Smooth muscle cell (in vitro differentiated cells): Measurements from ENCODE around the gene BTBD1. TPM values are rescaled to one million over a fixed set of nuclear protein-coding genes. Genes with fewer than 3 reads are reported as not detected.
A peak's percentile ranks its signal among the peaks of the same experiment; 100 is the strongest.
"Not testable (repeated sequence)": the region's sequence is repeated elsewhere in the genome, so short reads cannot be mapped to it uniquely, and the experiment has no call there.

ENCODE experiments used
- DNase-seq: peaks from one replicate; lab custom pipeline; 2025; ENCODE audit not compliant: unreplicated experiment; lab: John Stamatoyannopoulos, UW
- H2AFZ ChIP-seq: fragments of 200-600 bp; sonication (generic); 2 replicates; pipeline ENCODE4 v1.6.0; 2016; ENCODE audit warnings: antibody characterized with exemption, low read depth, mild to moderate bottlenecking
- H3F3A ChIP-seq: fragments of 200-600 bp; sonication (generic); 2 replicates; pipeline ENCODE4 v1.6.0; 2017; ENCODE audit warnings: antibody characterized with exemption, low read depth
- H3K27ac ChIP-seq: fragments of 200-600 bp; sonication (generic); 2 replicates; pipeline ENCODE4 v1.5.1; 2016; ENCODE audit warnings: low read depth, mild to moderate bottlenecking
- H3K27me3 ChIP-seq: fragments of 200-600 bp; sonication (generic); 2 replicates; pipeline ENCODE4 v1.6.1; 2016; ENCODE audit warnings: low read depth, mild to moderate bottlenecking
- H3K36me3 ChIP-seq: fragments of 200-600 bp; sonication (generic); 2 replicates; pipeline ENCODE4 v1.5.1; 2016; ENCODE audit warnings: low read depth
- H3K4me1 ChIP-seq: fragments of 200-600 bp; sonication (generic); 2 replicates; pipeline ENCODE4 v1.5.1; 2016; ENCODE audit warnings: low read depth
- H3K4me2 ChIP-seq: fragments of 200-600 bp; sonication (generic); 2 replicates; pipeline ENCODE4 v1.6.0; 2016; ENCODE audit warnings: mild to moderate bottlenecking
- H3K4me3 ChIP-seq: fragments of 200-600 bp; sonication (generic); 2 replicates; pipeline ENCODE4 v1.5.1; 2016; ENCODE audit warnings: mild to moderate bottlenecking
- H3K79me2 ChIP-seq: fragments of 200-600 bp; sonication (generic); 2 replicates; pipeline ENCODE4 v1.6.0; 2016; ENCODE audit warnings: low read depth, mild to moderate bottlenecking
- H3K9ac ChIP-seq: fragments of 200-600 bp; sonication (generic); 2 replicates; pipeline ENCODE4 v1.6.0; 2016; ENCODE audit warnings: low read depth
- H3K9me3 ChIP-seq: fragments of 200-600 bp; sonication (generic); replicated peaks from 2 replicates; pipeline ENCODE4 v1.5.1; 2016; ENCODE audit warnings: low read depth
- H4K20me1 ChIP-seq: fragments of 200-600 bp; sonication (generic); 2 replicates; pipeline ENCODE4 v1.6.0; 2016; ENCODE audit warnings: low read depth
- CTCF ChIP-seq: fragments of 200-600 bp; sonication (generic); IDR thresholded peaks from 2 replicates; pipeline ENCODE4 v1.5.1; 2017; ENCODE audit warnings: borderline replicate concordance, mild to moderate bottlenecking, antibody characterized with exemption; ENCODE audit not compliant: insufficient read depth, poor library complexity, severe bottlenecking
- WGBS: methylation state at CpG from one replicate; pipeline ENCODE4 v1.1.7; 2016; ENCODE audit warnings: low lambda C conversion rate; 5-methylcytosine and 5-hydroxymethylcytosine counted together
- polyA plus RNA-seq: library from polyadenylated mRNA; unstranded; fragments of >200 nt; fragmentation: Nextera tagmentation; extraction: Ambion mirVana; gene quantifications from 2 replicates; pipeline ENCODE4 v1.2.1, GENCODE V29; 2016
- total RNA-seq: library from RNA; depleted of rRNA; stranded (reverse); fragments of >200 nt; gene quantifications from 2 replicates; pipeline ENCODE4 v1.2.3, GENCODE V29; 2014

The BTBD1 gene
- total and polyA plus RNA-seq, 2 experiments from 2014 or later, result 43.2 to 75.2 TPM

GRCh38 chr15:83012076-83012426 is 55.0 kb downstream of the BTBD1 start:
- Histone ChIP-seq H4K20me1 (no peaks in the 10 kb centered on the region), H3K36me3 (no peaks in the 10 kb centered on the region), H3K27me3 (no peaks in the 10 kb centered on the region), H3K4me3 (peak overlapping the region; percentile 70), H3K4me2 (peak overlapping the region; percentile 89), H3F3A (no peaks in the 10 kb centered on the region), H3K27ac (no peak overlapping the region), H3K4me1 (peaks cover 15% of the 10 kb centered on the region), H2AFZ (peak overlapping the region; percentile 62), H3K9me3 (no peaks in the 10 kb centered on the region), H3K79me2 (peaks cover 18% of the 10 kb centered on the region), H3K9ac (peak overlapping the region; percentile 1)
- no peak for TF ChIP-seq CTCF
- WGBS, result 81% methylated on average over 9 of the region's 9 CpGs
- no peak for DNase-seq

- Histone ChIP-seq H3K4me3 (peak within 1 kb of the TSS; percentile 70), H3K9ac (peak within 1 kb of the TSS; percentile 46), H3K27me3 (no peaks in the 10 kb centered on the region), H3K79me2 (peaks cover 18% of the 10 kb centered on the region), H2AFZ (peak within 1 kb of the TSS; percentile 62), H3K36me3 (peaks cover 4% of the 10 kb centered on the region), H3K4me1 (peaks cover 15% of the 10 kb centered on the region), H3K4me2 (peak within 1 kb of the TSS; percentile 89), H4K20me1 (no peaks in the 10 kb centered on the region), H3K27ac (no peak within 1 kb of the TSS), H3K9me3 (no peaks in the 10 kb centered on the region), H3F3A (no peaks in the 10 kb centered on the region)
- peak; percentile 44 for TF ChIP-seq CTCF
- peak; percentile 45 for DNase-seq
- 8% methylated on average over 63 of the region's 64 CpGs for WGBS
These were observed 55.6 kb downstream of the BTBD1 start, which contains the start of gene C15orf40 for GRCh38 chr15:83011271-83012075. TSS of gene C15orf40 (minus strand) at chr15:83011639. CDS start at chr15:83011607, 32 bp downstream.

GRCh38 chr15:83010709-83011270 is 56.3 kb downstream of the BTBD1 start:
- 19% methylated on average over 15 of the region's 15 CpGs for WGBS
- H2AFZ ChIP-seq, result peak overlapping the region; percentile 62
- peak overlapping the region; percentile 70 for H3K4me3 ChIP-seq
- no peak overlapping the region for H3K27ac ChIP-seq
- H3F3A ChIP-seq, result no peaks in the 10 kb centered on the region
- peak overlapping the region; percentile 46 for H3K9ac ChIP-seq
- peak; percentile 74 for TF ChIP-seq CTCF
- no peaks in the 10 kb centered on the region for H3K27me3 ChIP-seq
- no peaks in the 10 kb centered on the region for H4K20me1 ChIP-seq
- H3K4me2 ChIP-seq, result peak overlapping the region; percentile 89
- peak; percentile 16 for DNase-seq
- H3K9me3 ChIP-seq, result no peaks in the 10 kb centered on the region
- peaks cover 18% of the 10 kb centered on the region for H3K79me2 ChIP-seq
- peaks cover 15% of the 10 kb centered on the region for H3K4me1 ChIP-seq
- H3K36me3 ChIP-seq, result peaks cover 6% of the 10 kb centered on the region

- not testable (repeated sequence) for H2AFZ ChIP-seq, DNase-seq, H3K4me2 ChIP-seq, H3K36me3 ChIP-seq, H3K27me3 ChIP-seq, H3K4me3 ChIP-seq, H3K9me3 ChIP-seq, H4K20me1 ChIP-seq, H3K27ac ChIP-seq, H3K9ac ChIP-seq, H3K4me1 ChIP-seq, H3F3A ChIP-seq, H3K79me2 ChIP-seq
- 90% methylated on average over 3 of the region's 3 CpGs for WGBS
These were observed 66.4 kb downstream of the BTBD1 start for GRCh38 chr15:83000672-83001031.
